Head of caudate nucleus (tissue), 42 donors: ENCODE data around the gene FAM161A.

Experiments used
- DNase-seq, 42 donors: peaks; one replicate each; pipeline versions ENCODE4 v3.0.0 to v3.0.0-alpha.2; 2020 to 2021; ENCODE audit warnings: mixed read lengths in 7 of 42
- intact Hi-C: fragments of 100-400 bp; cut with DNase I; formaldehyde crosslinking; loops from one replicate; pipeline ENCODE4 v1.15.0; 2022

FAM161A gene

GRCh38 chr2:61795408-61795807 is 58.5 kb downstream of the FAM161A start:
- intact Hi-C loops = no loop called here
- DNase-seq = no peak

GRCh38 chr2:61793389-61793836 is 60.4 kb downstream of the FAM161A start:
- intact Hi-C loops = no loop called here
- peak; percentile 22 to 80 (median 57) for DNase-seq

- intact Hi-C loops = no loop called here
- DNase-seq = no peak
These were observed 61.4 kb downstream of the FAM161A start for GRCh38 chr2:61792355-61792890.

GRCh38 chr2:61789807-61790602 is 63.9 kb downstream of the FAM161A start:
- intact Hi-C loops = no loop called here
- DNase-seq = no peak

GRCh38 chr2:61787941-61788563 is 65.8 kb downstream of the FAM161A start:
- no peak for DNase-seq
- intact Hi-C loops = no loop called here

DNA sequence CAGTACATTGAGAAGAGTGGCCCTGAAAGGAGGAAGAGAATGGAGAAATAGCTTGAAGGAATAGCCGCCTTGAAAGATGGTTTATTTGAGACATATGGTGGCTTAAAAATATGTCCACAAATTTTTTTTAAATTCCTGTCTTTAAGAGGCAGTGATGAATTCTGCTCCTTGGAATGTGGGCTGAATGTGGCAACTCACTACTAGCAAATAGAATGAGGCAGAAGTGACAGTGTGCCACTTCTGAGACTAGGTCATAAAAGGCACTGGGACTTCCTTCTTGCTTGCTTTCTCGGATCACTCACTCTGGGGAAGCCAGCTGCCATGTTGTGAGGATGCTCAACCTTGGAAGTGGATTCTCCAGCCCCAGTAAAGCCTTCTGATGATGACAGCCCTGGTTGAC is 67.0 kb downstream of the FAM161A start:
- no peak for DNase-seq
- intact Hi-C loops = no loop called here

- no peak for DNase-seq
- intact Hi-C loops = no loop called here
These were observed 68.3 kb downstream of the FAM161A start for GRCh38 chr2:61785583-61785982.

- intact Hi-C loops = no loop called here
- DNase-seq = no peak
These were observed 69.2 kb downstream of the FAM161A start for GRCh38 chr2:61784643-61785042.

DNA sequence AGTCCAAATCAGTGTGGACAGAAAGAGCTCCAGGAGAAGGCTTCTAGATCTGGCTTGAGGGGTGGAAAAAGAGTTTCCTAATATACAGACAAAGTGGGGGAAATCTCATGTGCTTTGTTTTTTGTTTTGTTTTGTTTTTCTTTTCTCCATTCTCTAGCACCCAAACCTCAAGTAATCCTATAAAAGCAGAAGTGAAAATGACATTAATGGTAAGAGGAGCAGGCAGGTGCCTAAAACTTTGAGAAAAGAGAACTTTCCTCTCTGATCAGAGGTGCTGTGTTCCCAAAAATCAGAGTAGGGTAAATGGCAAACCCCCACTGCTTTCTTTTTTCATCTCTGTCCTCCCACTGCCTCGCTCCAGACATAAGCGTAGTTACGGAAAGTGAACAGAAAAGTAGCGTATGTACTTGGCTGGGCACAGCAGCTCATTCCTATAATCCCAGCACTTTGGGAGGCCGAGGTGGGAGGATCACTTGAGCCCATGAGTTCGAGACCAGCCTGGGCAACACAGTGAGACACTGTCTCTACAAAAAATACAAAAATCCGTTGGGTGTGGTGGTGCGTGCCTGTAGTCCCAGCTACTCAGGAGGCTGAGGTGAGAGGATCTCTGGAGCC is 77.8 kb downstream of the FAM161A start:
- DNase-seq = no peak
- intact Hi-C loops = no loop called here
